ENCODE results near the gene XYLT2.

The XYLT2 gene

DNA sequence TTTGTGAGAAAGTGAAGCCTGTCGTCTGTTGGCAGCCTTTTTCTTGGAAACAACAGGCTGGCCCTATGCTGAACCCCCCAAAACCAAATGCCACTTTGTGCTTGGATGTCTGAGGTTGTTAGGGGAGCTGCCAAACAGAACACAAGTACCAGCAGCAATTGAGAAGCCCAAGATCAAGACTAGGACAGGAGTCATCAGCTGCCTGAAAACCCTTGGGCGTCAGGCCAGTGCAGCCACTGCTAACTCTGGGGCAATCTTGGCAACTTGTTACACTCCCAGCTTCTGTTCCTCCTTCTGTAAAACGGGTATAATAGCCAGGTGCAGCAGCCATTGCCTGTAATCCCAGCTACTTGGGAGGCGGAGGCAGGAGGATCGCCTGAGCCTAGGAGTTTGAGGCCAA is 60.7 kb downstream of the XYLT2 start:
- H3K4me3 ChIP-seq (ENCODE audit: low read depth in 1 of 2, low read length in 1 of 2) = no peak overlapping the region
- no peaks in the 10 kb centered on the region for H3K4me1 ChIP-seq (ENCODE audit: control insufficient read depth in 1 of 2, insufficient read depth in 1 of 2, low read depth in 1 of 2, low read length in 1 of 2)
- no peak for TF ChIP-seq CTCF (IDR thresholded peaks at IDR 0.05)
- H3K27me3 ChIP-seq = peaks cover 7% of the 10 kb centered on the region
- no peak overlapping the region for H3K27ac ChIP-seq
- no peaks in the 10 kb centered on the region for H3K9me3 ChIP-seq
- no peaks in the 10 kb centered on the region for H3K36me3 ChIP-seq

GRCh38 chr17:50407921-50408320 is 62.0 kb downstream of the XYLT2 start:
- no peaks in the 10 kb centered on the region for H3K4me1 ChIP-seq (ENCODE audit: control insufficient read depth in 1 of 2, insufficient read depth in 1 of 2, low read depth in 1 of 2, low read length in 1 of 2)
- H3K36me3 ChIP-seq = no peaks in the 10 kb centered on the region
- no peaks in the 10 kb centered on the region for H3K9me3 ChIP-seq
- TF ChIP-seq CTCF (IDR thresholded peaks at IDR 0.05) = no peak
- H3K27me3 ChIP-seq = peaks cover 12% of the 10 kb centered on the region
- no peak overlapping the region for H3K4me3 ChIP-seq (ENCODE audit: low read depth in 1 of 2, low read length in 1 of 2)
- no peak overlapping the region for H3K27ac ChIP-seq

All from neutrophil (primary cell).